GM12872 (cell line): Measurements from ENCODE around the gene NAGPA.

Experiments
- CTCF ChIP-seq: IDR thresholded peaks from 3 replicates; pipeline ENCODE4 v1.5.1; 2011; ENCODE audit warnings: low read depth, mild to moderate bottlenecking, low read length, moderate library complexity; ENCODE audit not compliant: insufficient read depth

NAGPA gene

DNA sequence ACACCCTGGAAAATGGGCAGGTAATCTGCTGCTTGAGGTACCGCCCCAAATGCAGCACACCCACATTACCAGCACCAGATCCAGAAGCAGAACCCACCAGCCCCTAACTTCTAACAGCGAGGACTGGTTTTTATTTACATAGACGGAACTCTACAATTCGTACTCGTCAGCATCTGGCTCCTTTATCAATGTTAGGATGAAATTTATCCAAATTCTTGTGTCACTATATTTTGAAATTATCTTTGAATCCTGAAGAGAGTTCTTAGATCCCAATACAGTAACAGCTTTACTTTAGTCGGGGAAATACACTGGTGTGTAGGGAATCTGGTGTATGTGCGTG is 37.6 kb upstream of the NAGPA start:
- TF ChIP-seq CTCF, result no peak

- no peak for TF ChIP-seq CTCF
Measured at GRCh38 chr16:5070431-5071186, 36.9 kb upstream of the NAGPA start.

DNA sequence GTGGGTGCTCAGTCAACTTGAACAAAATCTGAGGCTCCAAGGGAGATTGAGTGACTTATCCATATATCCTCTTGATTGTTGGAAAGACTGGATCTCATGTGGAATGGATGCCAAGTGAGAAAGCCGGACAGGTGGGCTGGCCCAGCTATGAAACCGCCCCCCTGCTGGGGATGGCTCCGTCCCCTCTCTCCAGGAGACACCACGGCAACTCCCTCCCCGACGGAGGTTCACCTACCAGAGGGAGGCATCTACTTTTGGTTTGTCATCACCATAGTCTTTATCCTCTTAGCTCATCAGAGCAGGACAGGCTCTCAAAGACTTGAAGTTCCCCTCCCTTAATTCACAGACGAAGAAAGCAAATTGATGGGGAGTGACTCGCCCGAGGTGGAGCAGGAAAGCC is 36.1 kb upstream of the NAGPA start:
- no peak for TF ChIP-seq CTCF

DNA sequence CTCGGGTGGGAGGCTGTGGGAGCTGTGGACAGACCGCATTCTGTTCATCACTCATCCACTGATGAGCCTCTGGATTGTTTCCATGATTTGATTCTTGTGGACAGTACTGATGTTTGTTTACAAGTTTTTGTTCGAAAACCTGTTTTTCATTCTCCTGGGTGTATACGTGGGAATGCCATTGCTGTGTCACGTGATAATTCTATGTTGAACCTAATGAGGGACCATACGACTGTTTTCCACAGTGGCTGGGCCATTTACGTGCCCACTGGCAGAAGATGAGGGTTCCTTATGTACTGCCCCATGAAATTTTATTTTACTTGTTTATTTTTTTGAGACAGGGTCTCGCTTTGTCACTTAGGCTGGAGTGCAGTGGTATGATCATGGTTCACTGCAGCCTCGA is 35.3 kb upstream of the NAGPA start:
- no peak for TF ChIP-seq CTCF

GRCh38 chr16:5066511-5066910 is 32.8 kb upstream of the NAGPA start:
- TF ChIP-seq CTCF, result no peak

DNA sequence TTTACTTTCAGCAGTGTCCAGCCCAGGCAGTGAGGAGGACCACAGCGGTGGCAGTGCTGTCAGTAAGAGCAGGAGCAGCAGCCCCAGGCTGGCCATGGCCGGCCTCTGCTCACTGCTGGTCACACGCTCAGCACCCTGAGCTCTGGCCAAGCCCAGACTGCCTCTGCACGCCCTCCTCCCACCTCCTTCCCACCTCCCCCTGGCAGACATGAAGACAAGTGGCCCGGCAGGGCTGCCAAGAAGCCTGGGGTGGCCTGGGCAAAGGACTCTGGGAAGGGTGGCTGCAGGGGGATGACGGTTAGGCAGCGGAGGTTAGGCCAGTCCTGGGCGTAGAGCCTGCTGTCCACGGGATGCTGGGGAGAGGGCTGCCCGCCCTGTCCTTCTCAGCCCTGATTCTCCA is 32.1 kb upstream of the NAGPA start, which contains the start of gene C16orf89:
TSS of gene C16orf89 (minus strand) at position 144 of the 400 bp plus-strand sequence. CDS start at position 96, 48 bp downstream.
- TF ChIP-seq CTCF, result no peak

GRCh38 chr16:5065326-5065725 is 31.6 kb upstream of the NAGPA start:
- TF ChIP-seq CTCF, result no peak
